Type B pancreatic cell (in vitro differentiated cells): Measurements from ENCODE around the gene ARHGAP31. TPM values are rescaled to one million over a fixed set of nuclear protein-coding genes. Genes with fewer than 3 reads are reported as not detected.
"Not testable (repeated sequence)": the region's sequence is repeated elsewhere in the genome, so short reads cannot be mapped to it uniquely, and the experiment has no call there.

ENCODE experiments used
- DNase-seq: peaks from one replicate; pipeline ENCODE4 v3.0.0; 2021; ENCODE audit warnings: mixed read lengths; ENCODE audit not compliant: unreplicated experiment; ENCODE audit errors: extremely low spot score
- H3K27ac Mint-ChIP-seq: 2 replicates; pipeline ENCODE4 v1.8.0; 2021; ENCODE audit warnings: mild to moderate bottlenecking, mixed read lengths
- H3K27me3 Mint-ChIP-seq: 2 replicates; pipeline ENCODE4 v1.8.0; 2021; ENCODE audit warnings: mixed read lengths
- H3K36me3 Mint-ChIP-seq: 2 replicates; pipeline ENCODE4 v1.8.0; 2021; ENCODE audit warnings: mixed read lengths
- H3K4me1 Mint-ChIP-seq: one replicate; pipeline ENCODE4 v1.8.0; 2021; ENCODE audit warnings: mixed read lengths; ENCODE audit not compliant: unreplicated experiment
- H3K4me3 Mint-ChIP-seq: 2 replicates; pipeline ENCODE4 v1.8.0; 2021; ENCODE audit warnings: mild to moderate bottlenecking, mixed read lengths
- H3K9me3 Mint-ChIP-seq: 2 replicates; pipeline ENCODE4 v1.8.0; 2021; ENCODE audit warnings: mixed read lengths
- CTCF ChIP-seq: fragments of 200-600 bp; sonication (generic); conservative IDR thresholded peaks from 2 replicates; pipeline ENCODE4 v1.5.0; 2021; ENCODE audit warnings: antibody characterized with exemption, mild to moderate bottlenecking
- total RNA-seq: library from RNA; stranded (reverse); gene quantifications from 2 replicates; pipeline ENCODE4 v1.2.1, GENCODE V29; 2021; ENCODE audit warnings: low replicate concordance

ARHGAP31 gene
- total RNA-seq, 1 donor from 2014 or later, result 17.3 TPM

GRCh38 chr3:119258915-119259314 is 35.3 kb upstream of the ARHGAP31 start:
- Mint-ChIP-seq H3K9me3 (no peaks in the 10 kb centered on the region), H3K4me3 (no peak overlapping the region), H3K4me1 (peaks cover 11% of the 10 kb centered on the region), H3K27ac (peak overlapping the region; percentile 98), H3K27me3 (no peaks in the 10 kb centered on the region), H3K36me3 (no peaks in the 10 kb centered on the region)
- no peak for TF ChIP-seq CTCF
- no peak for DNase-seq

- TF ChIP-seq CTCF, result no peak
- no peak for DNase-seq
- no peaks in the 10 kb centered on the region for H3K27me3 Mint-ChIP-seq
- peaks cover 11% of the 10 kb centered on the region for H3K4me1 Mint-ChIP-seq
- H3K4me3 Mint-ChIP-seq, result no peak overlapping the region
- H3K36me3 Mint-ChIP-seq, result no peaks in the 10 kb centered on the region
- H3K9me3 Mint-ChIP-seq, result no peaks in the 10 kb centered on the region
- H3K27ac Mint-ChIP-seq, result no peak overlapping the region
Measured at GRCh38 chr3:119259821-119260220, 34.4 kb upstream of the ARHGAP31 start.

GRCh38 chr3:119261055-119261454 is 33.1 kb upstream of the ARHGAP31 start:
- no peaks in the 10 kb centered on the region for H3K27me3 Mint-ChIP-seq
- H3K9me3 Mint-ChIP-seq, result no peaks in the 10 kb centered on the region
- H3K4me1 Mint-ChIP-seq, result peaks cover 11% of the 10 kb centered on the region
- no peak for DNase-seq
- H3K36me3 Mint-ChIP-seq, result no peaks in the 10 kb centered on the region
- H3K4me3 Mint-ChIP-seq, result no peak overlapping the region
- no peak for TF ChIP-seq CTCF
- H3K27ac Mint-ChIP-seq, result no peak overlapping the region

GRCh38 chr3:119270212-119270611 is 24.0 kb upstream of the ARHGAP31 start:
- not testable (repeated sequence) for H3K36me3 Mint-ChIP-seq, H3K27ac Mint-ChIP-seq, H3K4me1 Mint-ChIP-seq, DNase-seq, H3K9me3 Mint-ChIP-seq, H3K4me3 Mint-ChIP-seq, H3K27me3 Mint-ChIP-seq

- Mint-ChIP-seq H3K9me3 (peaks cover 3% of the 10 kb centered on the region), H3K4me3 (no peak overlapping the region), H3K27ac (peak overlapping the region; percentile 39), H3K36me3 (no peaks in the 10 kb centered on the region), H3K4me1 (peaks cover 6% of the 10 kb centered on the region), H3K27me3 (no peaks in the 10 kb centered on the region)
- no peak for DNase-seq
- no peak for TF ChIP-seq CTCF
Measured at GRCh38 chr3:119276680-119277079, 17.5 kb upstream of the ARHGAP31 start.

- H3K4me1 Mint-ChIP-seq, result peaks cover 6% of the 10 kb centered on the region
- H3K9me3 Mint-ChIP-seq, result peaks cover 8% of the 10 kb centered on the region
- no peak for DNase-seq
- H3K4me3 Mint-ChIP-seq, result no peak overlapping the region
- no peak overlapping the region for H3K27ac Mint-ChIP-seq
- H3K36me3 Mint-ChIP-seq, result no peaks in the 10 kb centered on the region
- TF ChIP-seq CTCF, result no peak
- no peaks in the 10 kb centered on the region for H3K27me3 Mint-ChIP-seq
Measured at GRCh38 chr3:119279101-119279554, 15.1 kb upstream of the ARHGAP31 start.
